ENCODE measurements around the gene PROZ. TPM values are rescaled to one million over a fixed set of nuclear protein-coding genes. Genes with fewer than 3 reads are reported as not detected.

PROZ gene
- total RNA-seq, 1 donor from 2014 or later = not detected

DNA sequence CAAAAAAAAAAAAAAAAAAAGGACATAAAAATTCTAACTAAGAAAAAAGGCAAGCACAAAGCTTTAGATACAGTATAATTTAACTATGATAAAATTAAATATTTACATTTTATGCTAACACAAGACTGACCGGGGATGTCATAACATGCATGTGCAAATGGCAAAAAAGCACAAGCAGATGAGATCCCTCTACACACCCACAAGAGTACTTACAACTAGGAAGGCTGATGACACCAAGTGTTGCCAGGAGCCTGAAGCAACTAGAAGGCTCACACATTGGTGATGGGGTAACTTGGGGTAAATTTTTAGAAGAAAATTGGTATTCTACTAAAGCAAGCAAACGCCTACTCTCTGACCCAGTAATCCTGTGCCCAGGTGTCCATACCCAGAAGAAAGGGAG is 43.4 kb downstream of the PROZ start:
- intact Hi-C loops (cut with micrococcal nuclease) = loop anchor here (10.0 kb wide), 1 partner anchor 257 kb away; no protein-coding TSS in a partner anchor
- Mint-ChIP-seq H3K27me3 (no peaks in the 10 kb centered on the region), H3K4me3 (no peak overlapping the region)

DNA sequence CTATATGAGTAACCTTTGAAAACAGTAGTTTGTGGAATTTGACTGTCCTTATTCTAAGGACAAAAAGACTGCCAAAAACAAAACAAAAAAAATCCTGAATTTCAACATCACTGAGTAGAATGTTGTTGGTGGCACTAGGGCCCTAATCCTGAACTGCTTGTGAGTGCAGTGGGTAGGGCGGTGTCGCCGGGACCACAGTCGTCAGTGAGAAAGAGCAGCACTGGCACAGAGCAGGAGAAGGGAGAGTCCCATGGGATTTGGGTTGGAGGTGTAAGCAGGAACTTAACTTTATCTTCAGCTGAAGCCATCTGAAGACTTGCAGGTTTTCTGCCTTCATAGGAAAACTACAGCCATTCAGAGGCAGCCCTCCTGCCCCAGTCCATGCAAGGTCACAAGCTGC is 44.5 kb downstream of the PROZ start:
- peaks cover 41% of the 10 kb centered on the region for H3K36me3 Mint-ChIP-seq (ENCODE audit: low read depth)
- H3K27me3 Mint-ChIP-seq = no peaks in the 10 kb centered on the region
- intact Hi-C loops (cut with micrococcal nuclease) = loop anchor here (10.0 kb wide), 1 partner anchor 258 kb away; no protein-coding TSS in a partner anchor
- H3K4me1 Mint-ChIP-seq = peaks cover 40% of the 10 kb centered on the region
- no peak overlapping the region for H3K27ac Mint-ChIP-seq
- H3K4me3 Mint-ChIP-seq = no peak overlapping the region
- no peak for DNase-seq
- no peaks in the 10 kb centered on the region for H3K9me3 Mint-ChIP-seq

More for the DNA sequence above, 43.4 kb downstream of the PROZ start:
- no peaks in the 10 kb centered on the region for H3K9me3 Mint-ChIP-seq
- no peak for DNase-seq
- peaks cover 31% of the 10 kb centered on the region for H3K4me1 Mint-ChIP-seq
- H3K27ac Mint-ChIP-seq = no peak overlapping the region
- peaks cover 42% of the 10 kb centered on the region for H3K36me3 Mint-ChIP-seq (ENCODE audit: low read depth)

- intact Hi-C loops (cut with micrococcal nuclease) = loop anchor here (10.0 kb wide), 1 partner anchor 259 kb away; no protein-coding TSS in a partner anchor
- DNase-seq = no peak
- Mint-ChIP-seq H3K4me3 (no peak overlapping the region), H3K27me3 (no peaks in the 10 kb centered on the region), H3K9me3 (no peaks in the 10 kb centered on the region), H3K4me1 (peaks cover 41% of the 10 kb centered on the region), H3K27ac (no peak overlapping the region), H3K36me3 (ENCODE audit: low read depth) (peaks cover 37% of the 10 kb centered on the region)
Measured at GRCh38 chr13:113203507-113204377, 45.3 kb downstream of the PROZ start.

DNA sequence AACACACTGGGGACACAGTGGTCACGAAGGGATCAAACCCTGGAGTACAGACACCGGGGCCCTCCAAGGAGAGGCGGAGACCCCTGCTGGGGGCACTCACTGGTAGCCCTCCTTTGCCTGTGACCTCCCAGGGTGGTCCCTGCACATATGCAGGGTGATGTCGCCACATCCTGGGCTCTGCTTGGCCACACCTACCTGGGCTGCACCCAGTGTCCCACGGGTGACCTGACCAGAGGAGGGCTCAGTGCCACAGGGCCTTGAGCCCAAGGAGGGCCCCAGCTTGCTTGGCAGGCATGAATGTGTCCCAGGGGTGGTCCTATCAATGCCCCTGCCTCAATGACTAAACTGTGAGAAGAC is 45.9 kb downstream of the PROZ start:
- DNase-seq = no peak
- no peak overlapping the region for H3K4me3 Mint-ChIP-seq
- H3K36me3 Mint-ChIP-seq (ENCODE audit: low read depth) = peaks cover 31% of the 10 kb centered on the region
- intact Hi-C loops (cut with micrococcal nuclease) = loop anchor here (10.0 kb wide), 1 partner anchor 260 kb away; no protein-coding TSS in a partner anchor
- peaks cover 41% of the 10 kb centered on the region for H3K4me1 Mint-ChIP-seq
- H3K27me3 Mint-ChIP-seq = no peaks in the 10 kb centered on the region
- H3K9me3 Mint-ChIP-seq = no peaks in the 10 kb centered on the region
- no peak overlapping the region for H3K27ac Mint-ChIP-seq

DNA sequence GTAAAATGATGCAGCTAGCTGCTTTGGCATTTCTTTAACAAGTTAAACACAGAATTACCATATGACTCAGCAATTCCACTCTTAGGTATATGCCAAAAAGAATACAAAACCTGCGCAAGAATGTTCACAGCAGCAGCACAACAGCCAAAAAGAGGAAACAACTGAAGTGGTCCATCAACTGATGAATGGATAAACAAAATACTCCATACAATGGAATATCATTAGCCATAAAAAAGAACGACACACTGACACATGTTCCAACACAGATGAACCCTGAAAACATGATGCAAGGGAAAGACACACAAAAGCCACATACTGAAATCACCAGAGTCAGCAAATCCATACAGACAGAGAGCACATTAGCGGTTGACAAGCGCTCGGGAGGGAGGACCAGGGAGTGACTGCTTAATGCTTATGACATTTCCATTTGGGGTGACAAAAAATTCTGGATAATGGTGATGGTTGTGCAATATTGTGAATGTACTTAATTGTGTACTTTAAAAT is 47.0 kb downstream of the PROZ start:
- peak overlapping the region; percentile 70 for H3K27ac Mint-ChIP-seq
- H3K4me3 Mint-ChIP-seq = peak overlapping the region; percentile 48
- no peak for DNase-seq
- no peaks in the 10 kb centered on the region for H3K9me3 Mint-ChIP-seq
- no peaks in the 10 kb centered on the region for H3K27me3 Mint-ChIP-seq
- H3K36me3 Mint-ChIP-seq (ENCODE audit: low read depth) = peaks cover 27% of the 10 kb centered on the region
- peaks cover 41% of the 10 kb centered on the region for H3K4me1 Mint-ChIP-seq
- intact Hi-C loops (cut with micrococcal nuclease) = loop anchor here (5.0 to 10.0 kb wide), 2 partner anchors 261 to 287 kb away; partner anchors contain the start of gene DCUN1D2

- Mint-ChIP-seq H3K4me1 (peaks cover 49% of the 10 kb centered on the region), H3K27me3 (no peaks in the 10 kb centered on the region), H3K36me3 (ENCODE audit: low read depth) (peaks cover 43% of the 10 kb centered on the region), H3K27ac (peak overlapping the region; percentile 85), H3K9me3 (peaks cover 5% of the 10 kb centered on the region), H3K4me3 (peak overlapping the region; percentile 87)
- intact Hi-C loops (cut with micrococcal nuclease) = loop anchor here (5.0 to 10.0 kb wide), 2 partner anchors 263 to 285 kb away; partner anchors contain the start of gene DCUN1D2
- no peak for DNase-seq
Measured at GRCh38 chr13:113207460-113207859, 49.0 kb downstream of the PROZ start.

DNA sequence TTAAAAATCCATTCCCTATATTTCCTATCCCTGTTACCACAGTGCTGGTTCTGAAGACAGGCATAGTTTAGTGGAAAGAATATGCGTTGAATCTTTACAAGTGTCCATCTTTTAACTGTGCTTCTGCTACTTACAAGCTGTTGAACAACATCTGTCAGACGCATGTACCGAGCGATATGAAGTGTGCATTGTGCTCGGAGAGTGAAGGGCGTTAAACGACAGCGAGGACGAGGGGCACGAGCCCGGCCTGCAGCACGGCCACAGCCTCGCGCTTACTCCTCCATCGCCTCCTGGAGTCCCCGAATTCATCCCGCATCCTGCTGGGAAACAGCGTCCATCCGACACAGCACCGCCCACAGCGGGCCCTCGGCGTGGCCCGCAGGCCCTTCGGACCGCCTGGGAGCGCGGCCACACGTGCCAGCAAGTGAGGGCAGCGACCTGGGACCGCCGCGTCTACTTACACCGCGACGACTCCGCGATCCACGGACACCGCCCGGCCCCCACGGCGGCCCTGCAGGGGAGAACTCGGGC is 49.5 kb downstream of the PROZ start:
- H3K36me3 Mint-ChIP-seq (ENCODE audit: low read depth) = peaks cover 40% of the 10 kb centered on the region
- H3K27me3 Mint-ChIP-seq = no peaks in the 10 kb centered on the region
- peaks cover 5% of the 10 kb centered on the region for H3K9me3 Mint-ChIP-seq
- no peak for DNase-seq
- H3K4me1 Mint-ChIP-seq = peaks cover 47% of the 10 kb centered on the region
- intact Hi-C loops (cut with micrococcal nuclease) = loop anchor here (1.0 to 10.0 kb wide), 6 partner anchors 55 to 377 kb away; partner anchors contain the start of genes DCUN1D2, LAMP1 and TFDP1
- H3K4me3 Mint-ChIP-seq = peak overlapping the region; percentile 87
- H3K27ac Mint-ChIP-seq = peak overlapping the region; percentile 85

DNA sequence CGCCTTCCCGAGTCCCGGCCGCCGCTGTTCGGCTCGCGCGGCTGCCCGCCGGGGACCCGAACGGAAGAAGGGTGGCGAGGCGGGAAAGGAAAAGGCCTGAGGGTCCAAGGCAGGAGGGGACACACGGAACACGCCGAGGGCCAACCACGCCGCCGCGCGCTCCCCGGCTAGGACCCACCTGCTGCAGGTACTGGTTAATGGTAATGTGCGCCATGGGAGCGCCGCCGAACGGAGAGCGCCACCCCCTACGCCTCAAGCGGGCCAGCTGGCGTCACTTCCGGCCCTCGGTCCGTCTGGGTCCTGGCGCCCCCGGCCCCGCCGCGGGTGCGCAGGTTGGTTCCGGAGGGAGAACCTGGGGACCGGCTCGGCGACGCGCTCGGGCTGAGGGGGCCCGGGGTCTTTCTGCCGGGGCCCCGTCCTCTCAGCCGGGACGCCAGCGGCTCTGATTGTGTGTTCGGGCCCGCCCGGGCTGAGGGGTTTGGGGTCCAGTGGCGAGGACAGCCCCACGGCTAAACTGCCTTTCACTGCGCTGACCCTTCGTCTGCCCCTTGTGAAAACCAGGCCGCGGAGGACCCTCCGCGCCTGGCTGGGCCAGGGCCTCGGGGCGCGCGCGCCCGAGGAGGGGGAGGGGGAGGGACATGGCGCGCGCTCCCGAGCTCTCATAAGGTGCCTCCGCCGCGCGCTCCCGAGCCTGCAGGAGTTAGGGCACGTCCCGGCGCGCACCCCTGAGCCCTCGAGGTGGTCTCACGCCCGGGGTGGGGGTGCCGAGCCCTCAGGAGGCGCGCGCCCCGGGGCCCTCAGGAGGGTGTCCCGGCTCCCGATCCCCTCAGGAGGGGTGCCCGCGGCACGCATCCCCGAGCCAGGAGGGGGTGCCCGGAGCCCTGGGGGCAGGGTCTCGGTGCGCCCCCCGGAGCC is 50.2 kb downstream of the PROZ start, which contains the start of gene PCID2:
Gene PCID2 (minus strand): TSS at position 249 of the 915 bp plus-strand sequence. CDS start 35 bp downstream, at position 214.
- peak within 1 kb of the TSS; percentile 87 for H3K4me3 Mint-ChIP-seq
- peaks cover 38% of the 10 kb centered on the region for H3K36me3 Mint-ChIP-seq (ENCODE audit: low read depth)
- DNase-seq = peak; percentile 98
- peaks cover 5% of the 10 kb centered on the region for H3K9me3 Mint-ChIP-seq
- intact Hi-C loops (cut with micrococcal nuclease) = loop anchor here (1.0 to 10.0 kb wide), 6 partner anchors 55 to 376 kb away; partner anchors contain the start of genes DCUN1D2, LAMP1 and TFDP1
- peak within 1 kb of the TSS; percentile 85 for H3K27ac Mint-ChIP-seq
- peaks cover 45% of the 10 kb centered on the region for H3K4me1 Mint-ChIP-seq
- H3K27me3 Mint-ChIP-seq = no peaks in the 10 kb centered on the region

- Mint-ChIP-seq H3K27ac (peak within 1 kb of the TSS; percentile 88), H3K36me3 (ENCODE audit: low read depth) (peaks cover 41% of the 10 kb centered on the region), H3K9me3 (peaks cover 5% of the 10 kb centered on the region), H3K4me3 (peak within 1 kb of the TSS; percentile 89), H3K27me3 (no peaks in the 10 kb centered on the region), H3K4me1 (peaks cover 48% of the 10 kb centered on the region)
- intact Hi-C loops (cut with micrococcal nuclease) = loop anchor here (2.0 to 10.0 kb wide), 4 partner anchors 185 to 375 kb away; partner anchors contain the start of genes DCUN1D2 and TFDP1
- peak; percentile 92 for DNase-seq
Measured at GRCh38 chr13:113209336-113209758, 50.9 kb downstream of the PROZ start, which contains the start of gene CUL4A. Gene CUL4A, plus strand, starts transcription at chr13:113209613. Its CDS starts 15 bp downstream, at chr13:113209628.

- peaks cover 49% of the 10 kb centered on the region for H3K4me1 Mint-ChIP-seq
- intact Hi-C loops (cut with micrococcal nuclease) = loop anchor here (2.0 to 10.0 kb wide), 4 partner anchors 185 to 375 kb away; partner anchors contain the start of genes DCUN1D2 and TFDP1
- peak; percentile 92 for DNase-seq
- H3K4me3 Mint-ChIP-seq = peak overlapping the region; percentile 89
- H3K36me3 Mint-ChIP-seq (ENCODE audit: low read depth) = peaks cover 41% of the 10 kb centered on the region
- H3K9me3 Mint-ChIP-seq = peaks cover 5% of the 10 kb centered on the region
- H3K27me3 Mint-ChIP-seq = no peaks in the 10 kb centered on the region
- peak overlapping the region; percentile 88 for H3K27ac Mint-ChIP-seq
Measured at GRCh38 chr13:113209759-113210421, 51.4 kb downstream of the PROZ start.

DNA sequence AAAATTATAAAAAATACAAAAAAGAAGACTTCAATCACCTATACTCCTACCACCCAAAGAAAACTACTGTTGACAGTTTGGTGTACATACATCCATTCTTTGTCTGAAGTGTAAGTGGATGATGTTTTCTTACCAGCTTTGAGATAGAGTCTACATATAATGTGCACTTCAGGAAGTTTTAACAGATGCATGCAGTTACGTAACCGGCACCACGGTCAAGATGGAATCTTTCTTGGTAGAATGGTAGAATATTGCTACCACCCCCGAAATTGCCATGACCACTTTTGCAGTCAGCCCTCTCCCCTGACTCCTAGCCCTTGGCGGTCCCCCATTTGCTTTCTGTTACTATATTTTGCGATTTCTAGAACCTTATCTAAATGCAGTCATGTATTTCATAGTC is 52.4 kb downstream of the PROZ start:
- Mint-ChIP-seq H3K36me3 (ENCODE audit: low read depth) (peaks cover 36% of the 10 kb centered on the region), H3K4me3 (peak overlapping the region; percentile 77), H3K4me1 (peaks cover 40% of the 10 kb centered on the region), H3K27me3 (no peaks in the 10 kb centered on the region), H3K9me3 (peaks cover 5% of the 10 kb centered on the region), H3K27ac (peak overlapping the region; percentile 56)
- DNase-seq = no peak
- intact Hi-C loops (cut with micrococcal nuclease) = no loop called here

- H3K27me3 Mint-ChIP-seq = no peaks in the 10 kb centered on the region
- H3K4me1 Mint-ChIP-seq = peaks cover 33% of the 10 kb centered on the region
- peaks cover 5% of the 10 kb centered on the region for H3K9me3 Mint-ChIP-seq
- DNase-seq = peak; percentile 70
- intact Hi-C loops (cut with micrococcal nuclease) = no loop called here
- peak overlapping the region; percentile 17 for H3K27ac Mint-ChIP-seq
- peaks cover 28% of the 10 kb centered on the region for H3K36me3 Mint-ChIP-seq (ENCODE audit: low read depth)
- peak overlapping the region; percentile 77 for H3K4me3 Mint-ChIP-seq
Measured at GRCh38 chr13:113211774-113212173, 53.3 kb downstream of the PROZ start.
